ENCODE measurements around the gene TTC28.
"Not testable (repeated sequence)": the region's sequence is repeated elsewhere in the genome, so short reads cannot be mapped to it uniquely, and the experiment has no call there.

Gene TTC28

GRCh38 chr22:28594076-28594796 is 85.4 kb downstream of the TTC28 start:
- DNase-seq, result no peak
- Histone ChIP-seq H3K36me3 (ENCODE audit: control insufficient read depth, insufficient read depth, low read length) (no peaks in the 10 kb centered on the region), H3K27ac (ENCODE audit: insufficient read depth, low read length, poor library complexity, severe bottlenecking) (no peak overlapping the region), H3K4me1 (ENCODE audit: control insufficient read depth, insufficient read depth, low read length, poor library complexity, severe bottlenecking) (no peaks in the 10 kb centered on the region), H3K27me3 (replicated peaks; ENCODE audit: control insufficient read depth, insufficient read depth, low read length, poor library complexity, severe bottlenecking) (no peaks in the 10 kb centered on the region), H3K4me3 (ENCODE audit: insufficient read depth, low read depth, low read length, poor library complexity, severe bottlenecking) (no peak overlapping the region), H3K9me3 (ENCODE audit: control insufficient read depth, low read length) (no peaks in the 10 kb centered on the region)

GRCh38 chr22:28593299-28593698 is 86.3 kb downstream of the TTC28 start:
- DNase-seq, result no peak
- Histone ChIP-seq H3K4me3 (ENCODE audit: insufficient read depth, low read depth, low read length, poor library complexity, severe bottlenecking) (no peak overlapping the region), H3K9me3 (ENCODE audit: control insufficient read depth, low read length) (no peaks in the 10 kb centered on the region), H3K27me3 (replicated peaks; ENCODE audit: control insufficient read depth, insufficient read depth, low read length, poor library complexity, severe bottlenecking) (no peaks in the 10 kb centered on the region), H3K27ac (ENCODE audit: insufficient read depth, low read length, poor library complexity, severe bottlenecking) (no peak overlapping the region), H3K4me1 (ENCODE audit: control insufficient read depth, insufficient read depth, low read length, poor library complexity, severe bottlenecking) (no peaks in the 10 kb centered on the region), H3K36me3 (ENCODE audit: control insufficient read depth, insufficient read depth, low read length) (no peaks in the 10 kb centered on the region)

GRCh38 chr22:28589102-28589750 is 90.4 kb downstream of the TTC28 start:
- no peak overlapping the region for H3K4me3 ChIP-seq (ENCODE audit: insufficient read depth, low read depth, low read length, poor library complexity, severe bottlenecking)
- H3K9me3 ChIP-seq (ENCODE audit: control insufficient read depth, low read length), result no peaks in the 10 kb centered on the region
- no peaks in the 10 kb centered on the region for H3K36me3 ChIP-seq (ENCODE audit: control insufficient read depth, insufficient read depth, low read length)
- no peak for DNase-seq
- no peak overlapping the region for H3K27ac ChIP-seq (ENCODE audit: insufficient read depth, low read length, poor library complexity, severe bottlenecking)
- H3K4me1 ChIP-seq (ENCODE audit: control insufficient read depth, insufficient read depth, low read length, poor library complexity, severe bottlenecking), result no peaks in the 10 kb centered on the region
- no peaks in the 10 kb centered on the region for H3K27me3 ChIP-seq (replicated peaks; ENCODE audit: control insufficient read depth, insufficient read depth, low read length, poor library complexity, severe bottlenecking)

- no peak for DNase-seq
- Histone ChIP-seq H3K27me3 (replicated peaks; ENCODE audit: control insufficient read depth, insufficient read depth, low read length, poor library complexity, severe bottlenecking) (peaks cover 7% of the 10 kb centered on the region), H3K4me1 (ENCODE audit: control insufficient read depth, insufficient read depth, low read length, poor library complexity, severe bottlenecking) (no peaks in the 10 kb centered on the region), H3K27ac (ENCODE audit: insufficient read depth, low read length, poor library complexity, severe bottlenecking) (no peak overlapping the region), H3K36me3 (ENCODE audit: control insufficient read depth, insufficient read depth, low read length) (no peaks in the 10 kb centered on the region), H3K9me3 (ENCODE audit: control insufficient read depth, low read length) (no peaks in the 10 kb centered on the region), H3K4me3 (ENCODE audit: insufficient read depth, low read depth, low read length, poor library complexity, severe bottlenecking) (no peak overlapping the region)
These were observed 94.3 kb downstream of the TTC28 start for GRCh38 chr22:28585324-28585723.

GRCh38 chr22:28582806-28583205 is 96.8 kb downstream of the TTC28 start:
- DNase-seq, result no peak
- Histone ChIP-seq H3K36me3 (ENCODE audit: control insufficient read depth, insufficient read depth, low read length) (no peaks in the 10 kb centered on the region), H3K4me1 (ENCODE audit: control insufficient read depth, insufficient read depth, low read length, poor library complexity, severe bottlenecking) (no peaks in the 10 kb centered on the region), H3K27me3 (replicated peaks; ENCODE audit: control insufficient read depth, insufficient read depth, low read length, poor library complexity, severe bottlenecking) (peaks cover 7% of the 10 kb centered on the region), H3K9me3 (ENCODE audit: control insufficient read depth, low read length) (no peaks in the 10 kb centered on the region), H3K4me3 (ENCODE audit: insufficient read depth, low read depth, low read length, poor library complexity, severe bottlenecking) (no peak overlapping the region), H3K27ac (ENCODE audit: insufficient read depth, low read length, poor library complexity, severe bottlenecking) (no peak overlapping the region)

GRCh38 chr22:28581016-28581415 is 98.6 kb downstream of the TTC28 start:
- Histone ChIP-seq H3K27ac (ENCODE audit: insufficient read depth, low read length, poor library complexity, severe bottlenecking) (no peak overlapping the region), H3K27me3 (replicated peaks; ENCODE audit: control insufficient read depth, insufficient read depth, low read length, poor library complexity, severe bottlenecking) (peaks cover 7% of the 10 kb centered on the region), H3K9me3 (ENCODE audit: control insufficient read depth, low read length) (no peaks in the 10 kb centered on the region), H3K4me3 (ENCODE audit: insufficient read depth, low read depth, low read length, poor library complexity, severe bottlenecking) (no peak overlapping the region), H3K36me3 (ENCODE audit: control insufficient read depth, insufficient read depth, low read length) (no peaks in the 10 kb centered on the region), H3K4me1 (ENCODE audit: control insufficient read depth, insufficient read depth, low read length, poor library complexity, severe bottlenecking) (no peaks in the 10 kb centered on the region)
- DNase-seq, result no peak

GRCh38 chr22:28576162-28576561 is 103.5 kb downstream of the TTC28 start:
- no peaks in the 10 kb centered on the region for H3K9me3 ChIP-seq (ENCODE audit: control insufficient read depth, low read length)
- no peak overlapping the region for H3K4me3 ChIP-seq (ENCODE audit: insufficient read depth, low read depth, low read length, poor library complexity, severe bottlenecking)

GRCh38 chr22:28574159-28574788 is 105.4 kb downstream of the TTC28 start:
- Histone ChIP-seq H3K9me3 (ENCODE audit: control insufficient read depth, low read length) (no peaks in the 10 kb centered on the region), H3K36me3 (ENCODE audit: control insufficient read depth, insufficient read depth, low read length) (no peaks in the 10 kb centered on the region), H3K4me3 (ENCODE audit: insufficient read depth, low read depth, low read length, poor library complexity, severe bottlenecking) (no peak overlapping the region), H3K4me1 (ENCODE audit: control insufficient read depth, insufficient read depth, low read length, poor library complexity, severe bottlenecking) (no peaks in the 10 kb centered on the region), H3K27me3 (replicated peaks; ENCODE audit: control insufficient read depth, insufficient read depth, low read length, poor library complexity, severe bottlenecking) (no peaks in the 10 kb centered on the region), H3K27ac (ENCODE audit: insufficient read depth, low read length, poor library complexity, severe bottlenecking) (no peak overlapping the region)
- DNase-seq, result no peak

More at GRCh38 chr22:28576162-28576561, 103.5 kb downstream of the TTC28 start:
- Histone ChIP-seq H3K27me3 (replicated peaks; ENCODE audit: control insufficient read depth, insufficient read depth, low read length, poor library complexity, severe bottlenecking) (peaks cover 2% of the 10 kb centered on the region), H3K27ac (ENCODE audit: insufficient read depth, low read length, poor library complexity, severe bottlenecking) (no peak overlapping the region), H3K36me3 (ENCODE audit: control insufficient read depth, insufficient read depth, low read length) (no peaks in the 10 kb centered on the region), H3K4me1 (ENCODE audit: control insufficient read depth, insufficient read depth, low read length, poor library complexity, severe bottlenecking) (no peaks in the 10 kb centered on the region)
- no peak for DNase-seq

GRCh38 chr22:28570696-28571373 is 108.8 kb downstream of the TTC28 start:
- no peak overlapping the region for H3K27ac ChIP-seq (ENCODE audit: insufficient read depth, low read length, poor library complexity, severe bottlenecking)
- no peaks in the 10 kb centered on the region for H3K4me1 ChIP-seq (ENCODE audit: control insufficient read depth, insufficient read depth, low read length, poor library complexity, severe bottlenecking)
- no peaks in the 10 kb centered on the region for H3K27me3 ChIP-seq (replicated peaks; ENCODE audit: control insufficient read depth, insufficient read depth, low read length, poor library complexity, severe bottlenecking)
- no peaks in the 10 kb centered on the region for H3K9me3 ChIP-seq (ENCODE audit: control insufficient read depth, low read length)
- DNase-seq, result no peak
- H3K4me3 ChIP-seq (ENCODE audit: insufficient read depth, low read depth, low read length, poor library complexity, severe bottlenecking), result no peak overlapping the region
- H3K36me3 ChIP-seq (ENCODE audit: control insufficient read depth, insufficient read depth, low read length), result no peaks in the 10 kb centered on the region

GRCh38 chr22:28568974-28569373 is 110.7 kb downstream of the TTC28 start:
- not testable (repeated sequence) for DNase-seq; H3K4me3 ChIP-seq (ENCODE audit: insufficient read depth, low read depth, low read length, poor library complexity, severe bottlenecking); H3K27me3 ChIP-seq (replicated peaks; ENCODE audit: control insufficient read depth, insufficient read depth, low read length, poor library complexity, severe bottlenecking); H3K9me3 ChIP-seq (ENCODE audit: control insufficient read depth, low read length); H3K36me3 ChIP-seq (ENCODE audit: control insufficient read depth, insufficient read depth, low read length); H3K4me1 ChIP-seq (ENCODE audit: control insufficient read depth, insufficient read depth, low read length, poor library complexity, severe bottlenecking); H3K27ac ChIP-seq (ENCODE audit: insufficient read depth, low read length, poor library complexity, severe bottlenecking)
